Transverse colon (tissue), 4 donors: Measurements from ENCODE around the gene LBHD2. TPM values are rescaled to one million over a fixed set of nuclear protein-coding genes. Genes with fewer than 3 reads are reported as not detected.

Experiments used
- DNase-seq: peaks from one replicate; pipeline ENCODE4 v3.0.0-alpha.2; 2019
- H3K27ac ChIP-seq, 4 donors: fragments of 200-600 bp; sonication (generic); 2 replicates each; pipeline ENCODE4 v1.5.1; 2016 to 2018; ENCODE audit warnings: inconsistent platforms in 4 of 4
- H3K27me3 ChIP-seq: fragments of 200-600 bp; sonication (generic); 2 replicates; pipeline ENCODE4 v1.5.1; 2017; ENCODE audit warnings: inconsistent platforms
- H3K36me3 ChIP-seq, 4 donors: fragments of 200-600 bp; sonication (generic); 2 replicates each; pipeline ENCODE4 v1.5.1; 2017 to 2019; ENCODE audit warnings: inconsistent platforms in 4 of 4
- H3K4me1 ChIP-seq, 4 donors: fragments of 200-600 bp; sonication (generic); 2 replicates each; pipeline ENCODE4 v1.5.1; 2017 to 2020; ENCODE audit warnings: inconsistent platforms in 4 of 4
- H3K4me3 ChIP-seq, 4 donors: fragments of 200-600 bp; sonication (generic); 1 replicate in 1 of 4; 2 replicates in 3 of 4; pipeline versions ENCODE4 v1.5.1 to v1.6.1; 2017 to 2019; ENCODE audit warnings: inconsistent platforms in 4 of 4
- H3K9me3 ChIP-seq, 2 donors: fragments of 200-600 bp; sonication (generic); 2 replicates each; pipeline ENCODE4 v1.5.1; 2017 to 2019; ENCODE audit warnings: inconsistent platforms in 2 of 2
- EP300 ChIP-seq: sonication (generic); formaldehyde crosslinking; IDR thresholded peaks from one replicate; pipeline ENCODE4 v1.6.1; 2017; ENCODE audit warnings: antibody characterized with exemption, low read depth
- POLR2A ChIP-seq: fragments of 450-650 bp; IDR thresholded peaks from one replicate; pipeline ENCODE4 v1.6.1; 2016; ENCODE audit warnings: antibody characterized with exemption, mild to moderate bottlenecking, moderate library complexity
- POLR2AphosphoS5 ChIP-seq, 3 donors: sonication (generic); formaldehyde crosslinking; IDR thresholded peaks; one replicate each; pipeline ENCODE4 v1.6.1; 2016; ENCODE audit warnings: antibody characterized with exemption in 3 of 3
- WGBS, 2 donors: methylation state at CpG; one replicate each; pipeline ENCODE4 v1.1.5; 2018; ENCODE audit warnings: low coverage in 1 of 2; 5-methylcytosine and 5-hydroxymethylcytosine counted together
- in situ Hi-C, 4 donors: fragments of 200-750 bp; cut with MboI; loops; one replicate each; pipeline versions ENCODE4 v1.15.0 to v1.15.1; 2017; ENCODE audit warnings: low sequenced_read_pairs in 3 of 4, low pct_ligation_motif_present in 1 of 4, low pct_unique_long_range_greater_than_20kb in 1 of 4
- intact Hi-C: fragments of 100-400 bp; cut with DNase I; formaldehyde crosslinking; loops from one replicate; pipeline ENCODE4 v1.15.1; 2023; ENCODE audit warnings: low total_unique reads
- total RNA-seq, 4 donors: library from RNA; depleted of rRNA; stranded (reverse); fragments of >200 nt; gene quantifications; one replicate each; pipeline ENCODE4 v1.1.0, GENCODE V29; 2016
- TF ChIP-seq, protein P1 (sequence below), 5 experiments: fragments of 200-600 bp in 3 of 5; fragments of 450-650 bp in 2 of 5; sonication (generic) in 3 of 5; IDR thresholded peaks; 1 replicate in 2 of 5; 2 replicates in 3 of 5; pipeline ENCODE4 v1.5.1; 2016 to 2017; ENCODE audit warnings: antibody characterized with exemption in 5 of 5, inconsistent platforms in 3 of 5, mild to moderate bottlenecking in 2 of 5, moderate library complexity in 1 of 5

The LBHD2 gene
- total RNA-seq, 4 donors from 2014 or later = not detected

GRCh38 chr14:103050935-103051334 is 33.1 kb upstream of the LBHD2 start:
- TF ChIP-seq POLR2AphosphoS5 (IDR thresholded peaks at IDR 0.05) (no peak), EP300 (no peak), POLR2A (no peak)
- TF ChIP-seq, protein P1, sequence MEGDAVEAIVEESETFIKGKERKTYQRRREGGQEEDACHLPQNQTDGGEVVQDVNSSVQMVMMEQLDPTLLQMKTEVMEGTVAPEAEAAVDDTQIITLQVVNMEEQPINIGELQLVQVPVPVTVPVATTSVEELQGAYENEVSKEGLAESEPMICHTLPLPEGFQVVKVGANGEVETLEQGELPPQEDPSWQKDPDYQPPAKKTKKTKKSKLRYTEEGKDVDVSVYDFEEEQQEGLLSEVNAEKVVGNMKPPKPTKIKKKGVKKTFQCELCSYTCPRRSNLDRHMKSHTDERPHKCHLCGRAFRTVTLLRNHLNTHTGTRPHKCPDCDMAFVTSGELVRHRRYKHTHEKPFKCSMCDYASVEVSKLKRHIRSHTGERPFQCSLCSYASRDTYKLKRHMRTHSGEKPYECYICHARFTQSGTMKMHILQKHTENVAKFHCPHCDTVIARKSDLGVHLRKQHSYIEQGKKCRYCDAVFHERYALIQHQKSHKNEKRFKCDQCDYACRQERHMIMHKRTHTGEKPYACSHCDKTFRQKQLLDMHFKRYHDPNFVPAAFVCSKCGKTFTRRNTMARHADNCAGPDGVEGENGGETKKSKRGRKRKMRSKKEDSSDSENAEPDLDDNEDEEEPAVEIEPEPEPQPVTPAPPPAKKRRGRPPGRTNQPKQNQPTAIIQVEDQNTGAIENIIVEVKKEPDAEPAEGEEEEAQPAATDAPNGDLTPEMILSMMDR (IDR thresholded peaks at IDR 0.05) = no peak
- H3K27me3 ChIP-seq = no peaks in the 10 kb centered on the region
- DNase-seq = no peak
- 65 to 70% methylated on average over 4 to 5 of the region's 5 CpGs for WGBS, 2 donors
- H3K36me3 ChIP-seq = no peaks in the 10 kb centered on the region
- intact Hi-C loops (no loop called here), in situ Hi-C loops (no loop called here)
- peaks cover 7 to 40% (median 20%) of the 10 kb centered on the region in 4 donors for H3K4me1 ChIP-seq
- H3K9me3 ChIP-seq = no peaks in the 10 kb centered on the region
- H3K4me3 ChIP-seq = no peak overlapping the region
- H3K27ac ChIP-seq = no peak overlapping the region

- 69 to 70% methylated on average over 2 to 10 of the region's 10 CpGs for WGBS, 2 donors
- no peaks in the 10 kb centered on the region for H3K27me3 ChIP-seq
These were observed 31.6 kb upstream of the LBHD2 start for GRCh38 chr14:103052407-103052806.

GRCh38 chr14:103055695-103056094 is 28.3 kb upstream of the LBHD2 start:
- in situ Hi-C loops = no loop called here
- peak overlapping the region in 2 of 4 donors; percentile 78 to 98 for H3K4me3 ChIP-seq
- intact Hi-C loops = no loop called here
- H3K36me3 ChIP-seq = no peaks in the 10 kb centered on the region
- WGBS, 2 donors = 55 to 73% methylated on average over 8 of the region's 8 CpGs
- peaks cover 17 to 52% (median 37%) of the 10 kb centered on the region in 4 donors for H3K4me1 ChIP-seq
- no peak for TF ChIP-seq POLR2A
- TF ChIP-seq EP300 = no peak
- TF ChIP-seq POLR2AphosphoS5 (IDR thresholded peaks at IDR 0.05) = no peak
- TF ChIP-seq, protein P1 (IDR thresholded peaks at IDR 0.05) = no peak
- no peaks in the 10 kb centered on the region for H3K27me3 ChIP-seq
- H3K27ac ChIP-seq = peak overlapping the region; percentile 87 to 98 (median 98)
- DNase-seq = no peak
- H3K9me3 ChIP-seq = no peaks in the 10 kb centered on the region

More at GRCh38 chr14:103052407-103052806, 31.6 kb upstream of the LBHD2 start:
- H3K4me3 ChIP-seq = no peak overlapping the region
- H3K27ac ChIP-seq = no peak overlapping the region
- intact Hi-C loops = no loop called here
- peaks cover 6 to 37% (median 24%) of the 10 kb centered on the region in 4 donors for H3K4me1 ChIP-seq
- no peak for DNase-seq
- no peaks in the 10 kb centered on the region for H3K36me3 ChIP-seq
- no peaks in the 10 kb centered on the region for H3K9me3 ChIP-seq
- in situ Hi-C loops = no loop called here
- TF ChIP-seq POLR2AphosphoS5 (IDR thresholded peaks at IDR 0.05) = no peak
- no peak for TF ChIP-seq EP300
- no peak for TF ChIP-seq POLR2A
- TF ChIP-seq, protein P1 (IDR thresholded peaks at IDR 0.05) = no peak

DNA sequence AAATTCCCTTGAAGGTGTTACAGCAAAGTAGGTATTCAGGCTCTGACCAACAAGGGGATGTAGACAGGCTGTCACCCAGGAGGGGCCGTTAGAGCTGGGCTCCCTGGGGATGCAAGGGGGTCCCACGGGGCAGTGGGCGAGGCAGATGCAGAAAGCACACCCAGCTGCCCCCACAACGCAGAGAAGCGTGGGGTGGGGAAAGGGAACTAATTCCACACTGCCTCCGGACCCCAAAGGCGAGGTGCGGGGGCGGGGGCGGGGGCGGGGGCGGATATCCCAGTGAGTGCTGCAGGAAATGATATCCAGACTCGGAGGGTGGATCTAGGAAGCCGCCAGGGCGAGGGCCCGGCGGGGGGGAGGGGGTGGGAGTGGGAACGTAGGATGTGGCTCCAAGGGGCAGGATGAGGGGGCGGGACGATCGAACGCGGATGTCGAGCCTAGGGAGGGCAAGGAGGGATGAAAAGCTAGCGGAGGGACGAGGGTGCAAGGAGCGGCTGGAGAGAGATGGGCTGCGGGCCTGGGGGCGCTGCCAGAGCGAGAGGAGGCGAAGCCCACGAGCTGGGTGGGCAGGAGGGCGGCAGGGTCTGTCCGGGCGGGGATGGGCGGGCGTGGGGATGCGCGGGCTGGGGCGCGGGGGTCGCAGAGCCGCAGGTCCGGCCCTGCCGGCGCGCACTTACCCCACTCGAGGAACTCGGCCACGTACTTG is 27.5 kb upstream of the LBHD2 start:
- 1 to 4% methylated on average over 11 to 28 of the region's 50 CpGs for WGBS, 2 donors

More for the DNA sequence above, 27.5 kb upstream of the LBHD2 start:
- Histone ChIP-seq H3K9me3 (no peaks in the 10 kb centered on the region), H3K4me1 (peaks cover 17 to 51% (median 36%) of the 10 kb centered on the region in 4 donors), H3K4me3 (peak overlapping the region; percentile 78 to 98 (median 90)), H3K27me3 (no peaks in the 10 kb centered on the region), H3K27ac (peak overlapping the region; percentile 87 to 98 (median 98)), H3K36me3 (no peaks in the 10 kb centered on the region)
- in situ Hi-C loops (no loop called here), intact Hi-C loops (no loop called here)
- peak; percentile 76 for DNase-seq
- no peak for TF ChIP-seq POLR2A
- TF ChIP-seq, protein P1 (IDR thresholded peaks at IDR 0.05) = no peak
- TF ChIP-seq POLR2AphosphoS5 (IDR thresholded peaks at IDR 0.05) = peak in 1 of 3 donors; percentile 19
